Measurements from ENCODE around the gene OFD1.
A peak's percentile ranks its signal among the peaks of the same experiment; 100 is the strongest.

OFD1 gene, protein sequence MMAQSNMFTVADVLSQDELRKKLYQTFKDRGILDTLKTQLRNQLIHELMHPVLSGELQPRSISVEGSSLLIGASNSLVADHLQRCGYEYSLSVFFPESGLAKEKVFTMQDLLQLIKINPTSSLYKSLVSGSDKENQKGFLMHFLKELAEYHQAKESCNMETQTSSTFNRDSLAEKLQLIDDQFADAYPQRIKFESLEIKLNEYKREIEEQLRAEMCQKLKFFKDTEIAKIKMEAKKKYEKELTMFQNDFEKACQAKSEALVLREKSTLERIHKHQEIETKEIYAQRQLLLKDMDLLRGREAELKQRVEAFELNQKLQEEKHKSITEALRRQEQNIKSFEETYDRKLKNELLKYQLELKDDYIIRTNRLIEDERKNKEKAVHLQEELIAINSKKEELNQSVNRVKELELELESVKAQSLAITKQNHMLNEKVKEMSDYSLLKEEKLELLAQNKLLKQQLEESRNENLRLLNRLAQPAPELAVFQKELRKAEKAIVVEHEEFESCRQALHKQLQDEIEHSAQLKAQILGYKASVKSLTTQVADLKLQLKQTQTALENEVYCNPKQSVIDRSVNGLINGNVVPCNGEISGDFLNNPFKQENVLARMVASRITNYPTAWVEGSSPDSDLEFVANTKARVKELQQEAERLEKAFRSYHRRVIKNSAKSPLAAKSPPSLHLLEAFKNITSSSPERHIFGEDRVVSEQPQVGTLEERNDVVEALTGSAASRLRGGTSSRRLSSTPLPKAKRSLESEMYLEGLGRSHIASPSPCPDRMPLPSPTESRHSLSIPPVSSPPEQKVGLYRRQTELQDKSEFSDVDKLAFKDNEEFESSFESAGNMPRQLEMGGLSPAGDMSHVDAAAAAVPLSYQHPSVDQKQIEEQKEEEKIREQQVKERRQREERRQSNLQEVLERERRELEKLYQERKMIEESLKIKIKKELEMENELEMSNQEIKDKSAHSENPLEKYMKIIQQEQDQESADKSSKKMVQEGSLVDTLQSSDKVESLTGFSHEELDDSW

DNA sequence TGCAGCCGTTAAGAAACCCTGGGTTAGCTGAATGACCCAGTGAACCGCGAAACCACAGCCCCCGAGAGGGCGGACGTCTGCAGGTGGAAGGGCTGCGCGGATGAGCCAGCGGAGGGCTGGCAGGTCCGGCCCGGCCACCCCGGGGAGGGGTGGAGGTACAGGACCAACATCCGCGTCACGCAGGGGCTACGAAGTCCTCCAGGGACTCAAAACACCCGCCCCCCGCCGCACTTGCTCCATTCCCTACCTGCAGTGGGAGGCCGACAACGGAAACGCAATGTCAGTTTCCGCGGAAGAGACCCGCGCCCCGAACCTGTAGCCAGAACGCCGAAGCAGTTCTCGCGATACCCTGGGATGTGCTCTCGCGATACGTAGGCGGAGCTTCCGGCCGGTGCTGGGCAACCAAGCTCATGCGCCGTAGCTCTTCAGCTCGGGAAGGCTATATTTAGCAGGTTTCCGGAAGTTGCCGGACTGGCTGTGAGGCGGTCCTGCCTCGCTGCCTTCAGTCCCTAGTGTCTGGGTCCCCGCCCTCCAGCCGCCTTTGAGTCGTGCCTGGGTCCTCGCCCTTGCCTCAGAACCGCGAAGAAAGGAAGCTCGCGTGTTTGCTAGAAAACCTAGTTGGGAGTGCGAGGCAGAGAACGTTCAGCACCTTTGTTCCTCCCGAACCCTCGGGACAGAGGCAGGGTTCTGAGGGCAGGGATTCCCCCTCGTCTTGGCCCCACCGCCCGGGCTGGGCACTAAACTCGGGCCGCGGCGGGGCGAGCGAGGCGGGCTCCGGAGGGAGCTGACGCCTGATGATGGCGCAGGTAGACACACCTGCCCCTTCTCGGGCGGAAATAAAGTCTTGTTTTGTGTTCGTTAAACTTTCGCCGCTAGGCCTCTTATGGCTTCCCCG, at the start of gene OFD1, which contains the start of gene TRAPPC2:
Gene OFD1, plus strand, starts transcription at position 471 of the 895 bp plus-strand sequence. Its CDS starts 324 bp downstream, at position 795.
Gene TRAPPC2, minus strand, starts transcription at position 343 of the 895 bp plus-strand sequence. CDS start 14,657 bp downstream, outside the sequence.
- TF ChIP-seq, protein P1, sequence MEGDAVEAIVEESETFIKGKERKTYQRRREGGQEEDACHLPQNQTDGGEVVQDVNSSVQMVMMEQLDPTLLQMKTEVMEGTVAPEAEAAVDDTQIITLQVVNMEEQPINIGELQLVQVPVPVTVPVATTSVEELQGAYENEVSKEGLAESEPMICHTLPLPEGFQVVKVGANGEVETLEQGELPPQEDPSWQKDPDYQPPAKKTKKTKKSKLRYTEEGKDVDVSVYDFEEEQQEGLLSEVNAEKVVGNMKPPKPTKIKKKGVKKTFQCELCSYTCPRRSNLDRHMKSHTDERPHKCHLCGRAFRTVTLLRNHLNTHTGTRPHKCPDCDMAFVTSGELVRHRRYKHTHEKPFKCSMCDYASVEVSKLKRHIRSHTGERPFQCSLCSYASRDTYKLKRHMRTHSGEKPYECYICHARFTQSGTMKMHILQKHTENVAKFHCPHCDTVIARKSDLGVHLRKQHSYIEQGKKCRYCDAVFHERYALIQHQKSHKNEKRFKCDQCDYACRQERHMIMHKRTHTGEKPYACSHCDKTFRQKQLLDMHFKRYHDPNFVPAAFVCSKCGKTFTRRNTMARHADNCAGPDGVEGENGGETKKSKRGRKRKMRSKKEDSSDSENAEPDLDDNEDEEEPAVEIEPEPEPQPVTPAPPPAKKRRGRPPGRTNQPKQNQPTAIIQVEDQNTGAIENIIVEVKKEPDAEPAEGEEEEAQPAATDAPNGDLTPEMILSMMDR (IDR thresholded peaks at IDR 0.05; ENCODE audit: low read depth, low read length, missing control alignments): no peak
- peak; percentile 85 for DNase-seq (ENCODE audit: extremely low read depth, low read depth)
- H3K4me3 ChIP-seq (replicated peaks; ENCODE audit: low read depth, low read length): peak within 1 kb of the TSS; percentile 81

DNA sequence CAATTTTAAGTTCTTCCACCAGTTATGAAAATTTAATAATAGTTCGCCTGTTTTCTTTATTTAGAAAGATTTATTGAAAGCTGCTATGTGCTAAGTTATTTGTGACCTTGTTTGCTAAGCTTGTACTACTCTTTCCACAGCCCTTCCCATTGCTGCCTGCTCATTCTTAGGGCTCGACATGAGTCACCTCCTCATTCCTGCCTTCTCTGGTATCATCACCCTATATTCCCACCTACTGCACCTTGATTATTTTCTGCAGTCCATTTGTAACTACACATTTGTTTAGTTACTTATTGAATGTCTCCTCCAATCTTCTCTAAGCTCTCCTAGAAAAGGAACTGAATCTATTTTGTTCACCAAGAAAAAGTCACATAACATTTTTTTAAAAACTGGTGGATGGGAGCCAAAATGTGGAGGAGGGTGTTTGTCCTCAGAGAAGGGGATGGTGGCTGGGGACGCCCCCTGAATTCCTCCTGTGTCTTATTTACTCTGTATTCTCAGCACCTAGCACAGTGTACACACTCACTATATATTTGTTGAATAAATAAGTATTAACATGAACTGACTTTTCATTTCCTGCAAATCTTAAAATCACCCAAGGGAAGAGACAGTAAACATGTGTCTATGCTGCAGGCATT, 49.3 kb upstream of the OFD1 start:
- H3K4me3 ChIP-seq (replicated peaks; ENCODE audit: low read depth, low read length): no peak overlapping the region
- no peak for DNase-seq (ENCODE audit: extremely low read depth, low read depth)
- TF ChIP-seq, protein P1 (IDR thresholded peaks at IDR 0.05; ENCODE audit: low read depth, low read length, missing control alignments): no peak

DNA sequence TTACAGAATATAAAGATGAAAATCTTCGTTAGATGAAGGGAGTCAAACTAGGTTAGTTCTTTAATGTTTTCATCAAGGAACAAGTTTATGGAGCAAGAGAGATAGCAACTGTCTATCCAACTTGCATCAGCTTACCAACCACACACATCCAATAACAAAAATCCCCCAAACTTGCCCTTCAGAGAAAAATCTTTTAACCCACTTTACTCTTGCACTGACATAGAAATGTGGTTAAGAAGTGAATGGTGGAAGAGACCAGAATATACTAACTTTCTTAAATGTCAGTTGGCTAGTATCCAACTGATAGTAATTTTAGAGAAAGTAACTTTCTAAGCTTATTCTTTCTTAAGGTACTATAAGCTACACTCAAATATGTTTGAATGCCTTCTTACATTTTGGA, 47.3 kb upstream of the OFD1 start:
- no peak for DNase-seq (ENCODE audit: extremely low read depth, low read depth)
- TF ChIP-seq, protein P1 (IDR thresholded peaks at IDR 0.05; ENCODE audit: low read depth, low read length, missing control alignments): no peak
- H3K4me3 ChIP-seq (replicated peaks; ENCODE audit: low read depth, low read length): no peak overlapping the region

DNA sequence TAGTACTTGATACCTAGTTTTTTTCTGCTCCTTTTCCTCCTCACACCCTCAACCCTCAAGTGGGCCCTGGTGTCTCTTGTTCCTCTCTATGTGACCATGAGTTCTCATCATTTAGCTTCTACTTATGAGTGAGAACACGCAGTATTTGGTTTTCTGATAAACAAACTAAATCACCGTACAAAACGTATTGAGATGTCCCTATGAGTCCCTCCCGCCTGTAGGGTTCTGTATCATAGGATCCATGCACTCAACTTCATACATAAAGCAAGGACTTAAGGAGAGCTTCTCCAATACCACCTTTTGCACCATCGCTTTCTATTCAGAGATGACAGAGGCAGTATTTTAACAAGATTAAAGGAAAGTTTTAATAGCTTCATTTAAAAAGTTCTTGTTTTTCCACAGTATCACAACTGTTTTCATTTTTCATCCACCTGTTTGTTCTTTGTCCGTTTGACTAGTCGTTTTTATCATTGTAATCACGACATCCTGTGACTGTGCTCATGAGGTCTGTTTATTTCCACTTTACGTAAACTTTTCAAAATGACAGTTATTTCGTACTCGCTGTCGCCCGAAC, 46.1 kb upstream of the OFD1 start:
- peak overlapping the region; percentile 58 for H3K4me3 ChIP-seq (replicated peaks; ENCODE audit: low read depth, low read length)
- TF ChIP-seq, protein P1 (IDR thresholded peaks at IDR 0.05; ENCODE audit: low read depth, low read length, missing control alignments): no peak
- no peak for DNase-seq (ENCODE audit: extremely low read depth, low read depth)

DNA sequence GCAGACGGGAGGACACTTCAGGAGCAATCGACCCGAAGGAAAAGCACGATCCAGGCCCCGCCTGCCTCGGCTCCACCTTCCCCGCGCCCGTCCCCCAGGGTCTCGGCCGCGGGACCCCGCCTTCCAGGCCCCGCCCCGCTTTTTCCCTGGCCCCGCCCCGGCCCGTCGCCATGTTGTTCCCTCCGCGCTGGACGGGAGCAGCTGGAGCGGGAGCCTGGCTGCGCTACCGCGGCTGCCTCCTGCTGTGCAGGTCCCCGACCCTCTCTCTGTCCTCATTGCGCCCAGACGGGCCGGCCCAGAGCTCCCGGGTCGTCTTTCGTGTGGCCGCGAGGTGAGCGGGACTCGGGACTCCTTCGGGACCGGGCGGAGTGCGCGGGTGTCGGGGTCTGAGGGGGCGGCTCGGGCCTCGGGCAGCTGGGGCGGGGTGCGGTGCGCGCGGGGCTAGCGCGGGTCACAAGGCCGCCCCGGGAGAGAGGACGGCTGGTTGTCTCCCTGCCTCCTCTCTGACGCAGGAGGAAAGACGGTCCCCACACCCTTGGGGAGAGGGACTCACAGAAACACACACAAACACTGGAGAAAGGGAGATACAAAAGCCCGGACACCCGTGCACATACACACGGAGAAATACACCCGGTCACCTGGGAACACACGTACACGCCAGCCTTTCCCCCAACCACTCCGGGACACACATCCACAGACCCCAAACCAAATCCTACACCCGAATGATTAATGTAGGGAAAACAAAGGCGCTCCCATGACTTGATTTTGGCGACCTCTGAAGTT, 45.4 kb upstream of the OFD1 start, which contains the start of gene RAB9A:
Gene RAB9A, plus strand, starts transcription at position 171 of the 783 bp plus-strand sequence. CDS start 19,619 bp downstream, outside the sequence.
- TF ChIP-seq, protein P1 (IDR thresholded peaks at IDR 0.05; ENCODE audit: low read depth, low read length, missing control alignments): no peak
- H3K4me3 ChIP-seq (replicated peaks; ENCODE audit: low read depth, low read length): peak within 1 kb of the TSS; percentile 58
- no peak for DNase-seq (ENCODE audit: extremely low read depth, low read depth)

Measured in HFF-Myc (cell line).